NOMO-1 (cell line): Measurements from ENCODE around the gene BSG.
"Not testable (repeated sequence)": the region's sequence is repeated elsewhere in the genome, so short reads cannot be mapped to it uniquely, and the experiment has no call there.

Source experiments
- DNase-seq, 2 experiments: peaks; one replicate each; lab custom pipeline; 2025; ENCODE audit not compliant: unreplicated experiment in 2 of 2; lab: John Stamatoyannopoulos, UW

BSG gene

DNA sequence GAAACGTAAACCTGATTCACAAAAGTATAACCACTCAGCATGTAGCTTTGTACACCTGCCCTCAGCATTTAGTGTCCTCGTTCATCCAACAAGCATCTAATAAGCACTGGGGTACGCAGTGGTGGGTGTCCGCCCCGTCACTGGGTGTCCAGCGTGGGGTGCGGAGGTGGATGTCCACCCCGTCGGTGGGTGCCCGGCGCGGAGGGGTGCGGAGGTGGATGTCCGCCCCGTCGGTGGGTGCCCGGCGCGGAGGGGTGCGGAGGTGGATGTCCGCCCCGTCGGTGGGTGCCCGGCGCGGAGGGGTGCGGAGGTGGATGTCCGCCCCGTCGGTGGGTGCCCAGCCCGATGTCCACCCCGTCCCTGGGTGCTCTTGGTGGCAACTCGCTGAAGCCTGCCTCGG, 12.8 kb downstream of the BSG start:
- not testable (repeated sequence) for DNase-seq

DNA sequence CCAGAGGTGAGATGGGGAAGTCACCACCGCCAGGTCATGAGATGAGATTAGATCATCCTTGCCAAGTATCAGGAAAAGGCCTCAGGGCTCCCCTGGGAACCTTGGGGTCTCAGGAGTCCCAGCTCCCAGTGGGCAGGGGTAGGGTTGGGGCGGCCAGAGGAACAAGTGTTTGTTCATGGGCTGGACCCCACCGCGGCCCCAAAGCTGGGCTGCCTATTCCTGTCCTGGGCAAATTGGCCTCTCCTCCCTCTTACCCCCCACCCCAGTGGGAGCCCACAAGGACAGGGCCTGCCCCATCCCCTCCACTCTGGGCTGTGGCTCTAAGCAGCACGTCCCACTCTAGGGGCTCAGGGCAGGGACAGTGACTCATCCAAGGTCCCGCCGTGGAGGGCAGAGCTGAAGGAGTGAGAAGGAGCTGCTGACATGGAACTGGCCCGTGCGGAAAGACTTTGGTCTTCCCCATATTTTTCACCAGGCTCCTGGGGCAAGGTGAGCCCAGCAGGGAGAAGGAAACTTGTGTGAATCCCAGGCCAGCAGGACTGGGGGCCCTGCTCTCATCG, 13.2 kb downstream of the BSG start:
- no peak for DNase-seq

- peak; percentile 44 to 55 for DNase-seq
Observed at GRCh38 chr19:588093-588740, 15.8 kb downstream of the BSG start.

DNA sequence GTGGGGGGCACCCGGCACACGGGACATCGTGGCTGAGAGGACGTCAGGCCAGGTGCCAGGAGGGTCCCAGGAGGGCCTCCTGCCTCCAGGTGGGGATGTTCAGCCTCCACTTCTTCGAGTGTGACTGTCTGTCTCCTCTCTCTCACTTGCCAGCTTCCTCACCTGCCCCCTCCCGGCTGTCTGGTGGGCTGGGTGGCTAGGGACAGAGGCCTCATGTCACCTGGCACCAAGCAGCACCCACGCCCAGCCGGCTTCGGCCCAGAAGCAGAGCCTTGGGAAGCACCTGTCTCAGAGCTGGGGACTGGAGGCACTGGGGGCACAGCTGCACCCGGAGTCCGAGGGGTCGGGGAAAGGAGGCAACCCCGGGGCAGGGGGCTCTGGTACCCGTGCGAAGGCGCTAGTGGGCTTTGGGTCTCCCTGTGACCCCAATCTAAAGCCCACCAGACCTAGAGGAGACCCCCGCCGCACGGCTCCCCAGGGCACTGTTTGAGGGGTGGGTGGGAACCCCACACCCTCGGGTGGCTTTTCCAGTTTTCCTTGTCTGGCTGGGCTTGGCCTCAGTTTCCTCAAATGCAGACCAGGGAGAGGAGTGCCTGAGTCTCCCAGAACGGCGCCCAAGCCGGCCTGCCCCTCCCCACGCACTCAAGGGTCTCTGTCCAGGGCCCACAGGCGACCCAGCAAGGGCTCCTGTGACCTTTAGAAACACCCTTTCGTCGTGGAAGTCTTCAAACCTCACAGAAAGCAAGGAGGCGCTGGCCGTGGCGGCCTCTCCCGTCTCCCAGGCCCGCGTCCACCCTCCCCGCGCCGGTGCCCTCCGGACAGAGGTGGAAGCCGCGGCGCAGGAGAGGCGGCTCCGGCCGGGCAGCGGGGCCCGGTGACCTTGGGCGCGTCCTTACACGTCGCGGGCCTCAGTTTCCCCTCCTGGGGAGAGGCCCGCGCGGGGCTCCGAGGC, 16.6 kb downstream of the BSG start:
- DNase-seq = no peak

GRCh38 chr19:589693-590395, 17.4 kb downstream of the BSG start, which contains the start of gene HCN2:
HCN2 (plus strand) TSS chr19:589881; CDS start chr19:589946, 65 bp downstream.
- DNase-seq = no peak

- no peak for DNase-seq
Observed at GRCh38 chr19:590396-590745, 18.0 kb downstream of the BSG start.

- DNase-seq = no peak
Observed at GRCh38 chr19:590750-591098, 18.3 kb downstream of the BSG start.

- DNase-seq = no peak
Observed at GRCh38 chr19:591099-591958, 18.9 kb downstream of the BSG start.

DNA sequence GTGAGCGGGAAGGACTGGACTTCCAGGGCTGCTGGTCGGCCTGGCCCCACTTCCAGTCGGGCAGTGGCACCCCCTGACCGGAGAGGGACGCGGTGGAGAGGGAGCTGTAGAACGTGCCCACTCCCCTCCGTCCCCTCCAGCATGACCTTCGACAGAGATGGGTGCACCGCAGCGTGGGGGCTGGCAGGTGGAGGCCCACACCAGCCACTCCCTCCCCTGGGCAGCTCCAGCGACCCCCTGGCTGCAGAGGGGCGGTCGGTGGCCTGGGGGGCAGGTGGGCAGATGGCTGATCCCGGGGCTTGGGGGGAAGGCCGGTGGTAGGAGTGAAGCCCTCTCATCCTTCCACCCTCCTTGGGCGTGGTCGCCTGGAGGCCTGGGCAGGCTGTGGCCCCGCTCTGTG, 19.7 kb downstream of the BSG start:
- DNase-seq = no peak

DNA sequence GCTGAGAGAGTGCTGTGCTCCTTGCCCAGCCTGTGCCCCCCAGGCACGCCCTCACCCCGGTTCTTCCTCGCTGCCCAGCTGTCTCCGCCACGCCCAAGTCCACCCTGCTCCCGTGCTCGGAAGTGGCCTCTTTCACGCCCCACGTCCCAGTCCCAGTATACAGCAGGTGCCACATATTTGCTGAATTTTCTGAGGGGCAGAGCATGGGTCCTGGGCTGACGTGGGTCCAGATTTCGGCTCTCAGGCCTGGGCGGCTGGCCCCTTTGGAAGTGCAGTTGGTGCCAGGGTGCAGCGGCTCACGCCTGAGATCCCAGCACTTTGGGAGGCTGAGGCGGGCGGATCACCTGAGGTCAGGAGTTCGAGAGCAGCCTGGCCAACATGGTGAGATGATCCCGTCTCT, 20.7 kb downstream of the BSG start:
- DNase-seq = no peak

- no peak for DNase-seq
Observed at GRCh38 chr19:593505-593904, 21.1 kb downstream of the BSG start.

DNA sequence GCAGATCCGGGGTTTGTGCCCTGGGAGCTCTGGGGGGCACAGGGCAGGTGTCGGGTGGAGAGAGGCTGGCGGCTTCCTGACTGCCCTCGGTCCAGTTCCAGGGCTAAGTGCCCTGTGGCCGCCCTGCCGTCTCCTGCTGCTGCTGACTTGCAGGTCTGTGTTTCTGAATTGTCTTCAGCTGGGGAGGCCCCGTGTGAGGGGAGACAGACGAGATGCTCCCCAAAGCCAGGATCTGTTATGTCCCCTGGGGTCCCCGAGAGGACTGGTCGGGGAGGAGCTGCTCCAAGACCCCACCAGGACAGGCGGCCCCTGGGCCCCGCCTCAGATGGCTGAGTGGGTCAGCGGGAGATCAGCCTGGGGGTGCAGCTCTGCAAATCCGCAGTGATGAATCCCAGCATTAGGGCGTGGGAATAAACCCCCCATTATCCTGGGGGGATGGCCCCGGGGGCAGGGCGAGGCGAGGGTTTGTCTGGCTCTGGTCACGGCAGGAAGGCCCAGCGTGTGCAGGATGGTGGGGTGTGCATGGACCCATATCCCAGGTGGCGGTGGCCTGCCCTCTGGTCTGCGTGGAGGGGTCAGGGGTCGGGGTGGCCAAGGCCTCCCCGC, 22.0 kb downstream of the BSG start:
- no peak for DNase-seq

GRCh38 chr19:595326-596262, 23.2 kb downstream of the BSG start:
- no peak for DNase-seq

GRCh38 chr19:596263-596655, 23.9 kb downstream of the BSG start:
- DNase-seq = no peak

GRCh38 chr19:597406-598315, 25.3 kb downstream of the BSG start:
- no peak for DNase-seq

- no peak for DNase-seq
Observed at GRCh38 chr19:601310-601709, 28.9 kb downstream of the BSG start.

DNA sequence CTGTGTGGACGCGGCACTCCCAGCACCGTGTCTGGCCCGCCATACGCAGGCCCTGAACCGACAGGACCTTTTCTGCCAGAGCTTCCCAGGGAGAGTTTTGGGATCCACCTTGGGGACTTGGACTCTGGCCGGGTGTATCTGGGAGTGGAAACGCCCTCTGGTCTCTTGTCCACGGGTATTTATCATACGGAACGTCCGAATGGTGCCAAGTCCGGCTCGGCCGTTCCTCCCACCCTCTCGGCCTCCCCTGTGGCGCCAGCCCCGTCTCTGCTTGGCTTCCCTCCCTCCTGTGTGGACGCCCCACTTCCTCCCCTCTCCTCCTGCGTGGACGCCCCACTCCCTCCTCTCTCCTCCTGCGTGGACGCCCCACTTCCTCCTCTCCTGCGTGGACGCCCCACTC, 29.4 kb downstream of the BSG start:
- DNase-seq = no peak
